Measurements from ENCODE around the gene DLGAP1.

DNA sequence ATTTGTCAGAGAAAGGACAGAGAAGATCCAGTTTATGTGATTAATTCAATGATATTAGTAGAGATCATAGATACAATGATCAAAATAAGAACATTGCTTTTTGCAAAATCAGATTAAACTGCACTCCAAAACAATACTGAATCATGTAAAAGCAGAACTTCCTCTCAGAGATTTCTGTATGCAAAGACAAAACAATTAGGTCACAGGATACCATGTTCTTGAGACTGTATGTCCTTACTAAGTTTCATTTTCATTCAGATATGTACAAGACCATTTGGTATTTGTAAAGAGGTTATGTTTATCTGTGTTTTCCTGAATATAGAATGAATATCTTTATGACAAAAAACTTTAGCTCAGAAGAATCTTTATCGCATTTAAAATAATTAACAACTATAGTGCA lies 161.8 kb downstream of the DLGAP1 start:
- TF ChIP-seq, protein P1, sequence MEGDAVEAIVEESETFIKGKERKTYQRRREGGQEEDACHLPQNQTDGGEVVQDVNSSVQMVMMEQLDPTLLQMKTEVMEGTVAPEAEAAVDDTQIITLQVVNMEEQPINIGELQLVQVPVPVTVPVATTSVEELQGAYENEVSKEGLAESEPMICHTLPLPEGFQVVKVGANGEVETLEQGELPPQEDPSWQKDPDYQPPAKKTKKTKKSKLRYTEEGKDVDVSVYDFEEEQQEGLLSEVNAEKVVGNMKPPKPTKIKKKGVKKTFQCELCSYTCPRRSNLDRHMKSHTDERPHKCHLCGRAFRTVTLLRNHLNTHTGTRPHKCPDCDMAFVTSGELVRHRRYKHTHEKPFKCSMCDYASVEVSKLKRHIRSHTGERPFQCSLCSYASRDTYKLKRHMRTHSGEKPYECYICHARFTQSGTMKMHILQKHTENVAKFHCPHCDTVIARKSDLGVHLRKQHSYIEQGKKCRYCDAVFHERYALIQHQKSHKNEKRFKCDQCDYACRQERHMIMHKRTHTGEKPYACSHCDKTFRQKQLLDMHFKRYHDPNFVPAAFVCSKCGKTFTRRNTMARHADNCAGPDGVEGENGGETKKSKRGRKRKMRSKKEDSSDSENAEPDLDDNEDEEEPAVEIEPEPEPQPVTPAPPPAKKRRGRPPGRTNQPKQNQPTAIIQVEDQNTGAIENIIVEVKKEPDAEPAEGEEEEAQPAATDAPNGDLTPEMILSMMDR (IDR thresholded peaks at IDR 0.05; ENCODE audit: insufficient read depth, low read length) = no peak
- TF ChIP-seq, protein P2, sequence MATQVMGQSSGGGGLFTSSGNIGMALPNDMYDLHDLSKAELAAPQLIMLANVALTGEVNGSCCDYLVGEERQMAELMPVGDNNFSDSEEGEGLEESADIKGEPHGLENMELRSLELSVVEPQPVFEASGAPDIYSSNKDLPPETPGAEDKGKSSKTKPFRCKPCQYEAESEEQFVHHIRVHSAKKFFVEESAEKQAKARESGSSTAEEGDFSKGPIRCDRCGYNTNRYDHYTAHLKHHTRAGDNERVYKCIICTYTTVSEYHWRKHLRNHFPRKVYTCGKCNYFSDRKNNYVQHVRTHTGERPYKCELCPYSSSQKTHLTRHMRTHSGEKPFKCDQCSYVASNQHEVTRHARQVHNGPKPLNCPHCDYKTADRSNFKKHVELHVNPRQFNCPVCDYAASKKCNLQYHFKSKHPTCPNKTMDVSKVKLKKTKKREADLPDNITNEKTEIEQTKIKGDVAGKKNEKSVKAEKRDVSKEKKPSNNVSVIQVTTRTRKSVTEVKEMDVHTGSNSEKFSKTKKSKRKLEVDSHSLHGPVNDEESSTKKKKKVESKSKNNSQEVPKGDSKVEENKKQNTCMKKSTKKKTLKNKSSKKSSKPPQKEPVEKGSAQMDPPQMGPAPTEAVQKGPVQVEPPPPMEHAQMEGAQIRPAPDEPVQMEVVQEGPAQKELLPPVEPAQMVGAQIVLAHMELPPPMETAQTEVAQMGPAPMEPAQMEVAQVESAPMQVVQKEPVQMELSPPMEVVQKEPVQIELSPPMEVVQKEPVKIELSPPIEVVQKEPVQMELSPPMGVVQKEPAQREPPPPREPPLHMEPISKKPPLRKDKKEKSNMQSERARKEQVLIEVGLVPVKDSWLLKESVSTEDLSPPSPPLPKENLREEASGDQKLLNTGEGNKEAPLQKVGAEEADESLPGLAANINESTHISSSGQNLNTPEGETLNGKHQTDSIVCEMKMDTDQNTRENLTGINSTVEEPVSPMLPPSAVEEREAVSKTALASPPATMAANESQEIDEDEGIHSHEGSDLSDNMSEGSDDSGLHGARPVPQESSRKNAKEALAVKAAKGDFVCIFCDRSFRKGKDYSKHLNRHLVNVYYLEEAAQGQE (IDR thresholded peaks at IDR 0.05; ENCODE audit: insufficient replicate concordance, low read depth) = no peak
- TF ChIP-seq POLR2AphosphoS5 (IDR thresholded peaks at IDR 0.05; ENCODE audit: low read depth) = no peak
- no peak for TF ChIP-seq GABPA (IDR thresholded peaks at IDR 0.05; ENCODE audit: low read depth)
- TF ChIP-seq SPI1 (IDR thresholded peaks at IDR 0.05; ENCODE audit: borderline replicate concordance, low read depth) = no peak

Measured in HL-60 (cell line).